ENCODE data around the gene PPP2R5E.

Gene PPP2R5E

DNA sequence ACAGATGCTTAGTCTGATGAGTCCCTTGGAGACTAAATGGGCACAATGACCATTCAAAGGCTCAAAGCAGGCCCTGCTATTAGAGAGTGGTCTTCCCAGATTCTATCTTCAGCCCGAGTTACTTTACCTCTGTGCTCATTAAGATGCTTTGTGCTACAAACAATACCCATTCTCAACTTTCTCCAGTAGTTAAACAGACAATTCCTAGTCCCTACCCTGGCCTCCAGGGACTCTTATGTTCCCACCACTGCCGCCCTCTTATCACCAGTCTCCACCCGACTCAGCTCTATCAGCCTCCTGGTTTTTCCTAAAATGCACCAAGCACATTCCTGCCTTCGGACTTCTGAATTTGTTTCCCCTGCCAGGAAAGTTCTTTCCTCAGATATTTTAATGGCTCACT lies 198.8 kb downstream of the PPP2R5E start:
- Histone ChIP-seq H3K27me3 (replicated peaks; ENCODE audit: control insufficient read depth, insufficient read depth, low read length) (no peaks in the 10 kb centered on the region; the same call in 1 of the 2 replicates), H3K36me3 (ENCODE audit: control insufficient read depth, insufficient read depth, low read length) (no peaks in the 10 kb centered on the region), H3K4me3 (replicated peaks; ENCODE audit: low read depth, low read length) (no peak overlapping the region)
- TF ChIP-seq, protein P1, sequence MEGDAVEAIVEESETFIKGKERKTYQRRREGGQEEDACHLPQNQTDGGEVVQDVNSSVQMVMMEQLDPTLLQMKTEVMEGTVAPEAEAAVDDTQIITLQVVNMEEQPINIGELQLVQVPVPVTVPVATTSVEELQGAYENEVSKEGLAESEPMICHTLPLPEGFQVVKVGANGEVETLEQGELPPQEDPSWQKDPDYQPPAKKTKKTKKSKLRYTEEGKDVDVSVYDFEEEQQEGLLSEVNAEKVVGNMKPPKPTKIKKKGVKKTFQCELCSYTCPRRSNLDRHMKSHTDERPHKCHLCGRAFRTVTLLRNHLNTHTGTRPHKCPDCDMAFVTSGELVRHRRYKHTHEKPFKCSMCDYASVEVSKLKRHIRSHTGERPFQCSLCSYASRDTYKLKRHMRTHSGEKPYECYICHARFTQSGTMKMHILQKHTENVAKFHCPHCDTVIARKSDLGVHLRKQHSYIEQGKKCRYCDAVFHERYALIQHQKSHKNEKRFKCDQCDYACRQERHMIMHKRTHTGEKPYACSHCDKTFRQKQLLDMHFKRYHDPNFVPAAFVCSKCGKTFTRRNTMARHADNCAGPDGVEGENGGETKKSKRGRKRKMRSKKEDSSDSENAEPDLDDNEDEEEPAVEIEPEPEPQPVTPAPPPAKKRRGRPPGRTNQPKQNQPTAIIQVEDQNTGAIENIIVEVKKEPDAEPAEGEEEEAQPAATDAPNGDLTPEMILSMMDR (IDR thresholded peaks at IDR 0.05; ENCODE audit: insufficient read depth, low read length, poor library complexity, severe bottlenecking), result no peak
- DNase-seq (ENCODE audit: extremely low read depth, insufficient read length), result no peak

DNA sequence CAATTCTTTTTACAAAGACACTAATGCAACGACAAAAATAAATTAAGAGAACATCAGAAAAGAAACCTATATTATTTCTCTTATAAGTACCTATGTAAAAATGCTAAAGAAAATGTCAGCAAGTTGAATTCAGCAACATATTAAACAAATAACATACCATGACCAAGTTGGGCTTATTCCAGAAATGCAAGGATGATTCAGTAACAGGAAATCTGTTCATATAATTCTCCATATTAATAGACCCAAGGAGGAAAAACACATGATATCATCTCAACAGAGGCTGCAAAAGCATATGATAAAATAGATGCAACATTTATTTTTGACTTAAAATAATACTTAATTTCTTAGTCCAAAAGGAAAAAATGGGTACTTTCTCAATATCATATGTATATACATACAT lies 199.3 kb downstream of the PPP2R5E start:
- no peaks in the 10 kb centered on the region; the same call in 1 of the 2 replicates for H3K27me3 ChIP-seq (replicated peaks; ENCODE audit: control insufficient read depth, insufficient read depth, low read length)
- TF ChIP-seq, protein P1 (IDR thresholded peaks at IDR 0.05; ENCODE audit: insufficient read depth, low read length, poor library complexity, severe bottlenecking), result no peak
- no peak for DNase-seq (ENCODE audit: extremely low read depth, insufficient read length)
- no peak overlapping the region for H3K4me3 ChIP-seq (replicated peaks; ENCODE audit: low read depth, low read length)
- H3K36me3 ChIP-seq (ENCODE audit: control insufficient read depth, insufficient read depth, low read length), result no peaks in the 10 kb centered on the region

DNA sequence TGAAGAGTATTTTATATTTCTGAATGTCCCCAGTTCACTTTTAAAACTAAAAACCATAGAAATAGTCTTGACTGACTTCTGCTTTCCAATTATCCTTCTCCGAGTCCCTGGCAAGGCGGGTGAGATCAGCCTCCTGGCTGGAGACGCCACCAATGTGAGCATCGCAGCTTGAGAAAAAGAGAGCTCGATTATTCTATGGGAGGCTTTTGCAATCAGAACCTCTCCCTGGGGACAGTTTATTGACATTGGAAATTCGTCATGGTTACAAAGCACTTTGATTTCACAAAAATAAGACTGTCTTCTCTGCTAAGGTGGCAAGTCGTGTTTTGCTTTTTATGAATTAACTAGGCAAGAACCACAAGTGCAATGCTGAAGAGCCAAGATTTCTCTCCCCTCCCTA lies 200.8 kb downstream of the PPP2R5E start:
- H3K27me3 ChIP-seq (replicated peaks; ENCODE audit: control insufficient read depth, insufficient read depth, low read length), result no peaks in the 10 kb centered on the region; the same call in 1 of the 2 replicates
- TF ChIP-seq, protein P1 (IDR thresholded peaks at IDR 0.05; ENCODE audit: insufficient read depth, low read length, poor library complexity, severe bottlenecking), result no peak
- no peak overlapping the region for H3K4me3 ChIP-seq (replicated peaks; ENCODE audit: low read depth, low read length)
- DNase-seq (ENCODE audit: extremely low read depth, insufficient read length), result no peak
- H3K36me3 ChIP-seq (ENCODE audit: control insufficient read depth, insufficient read depth, low read length), result no peaks in the 10 kb centered on the region

DNA sequence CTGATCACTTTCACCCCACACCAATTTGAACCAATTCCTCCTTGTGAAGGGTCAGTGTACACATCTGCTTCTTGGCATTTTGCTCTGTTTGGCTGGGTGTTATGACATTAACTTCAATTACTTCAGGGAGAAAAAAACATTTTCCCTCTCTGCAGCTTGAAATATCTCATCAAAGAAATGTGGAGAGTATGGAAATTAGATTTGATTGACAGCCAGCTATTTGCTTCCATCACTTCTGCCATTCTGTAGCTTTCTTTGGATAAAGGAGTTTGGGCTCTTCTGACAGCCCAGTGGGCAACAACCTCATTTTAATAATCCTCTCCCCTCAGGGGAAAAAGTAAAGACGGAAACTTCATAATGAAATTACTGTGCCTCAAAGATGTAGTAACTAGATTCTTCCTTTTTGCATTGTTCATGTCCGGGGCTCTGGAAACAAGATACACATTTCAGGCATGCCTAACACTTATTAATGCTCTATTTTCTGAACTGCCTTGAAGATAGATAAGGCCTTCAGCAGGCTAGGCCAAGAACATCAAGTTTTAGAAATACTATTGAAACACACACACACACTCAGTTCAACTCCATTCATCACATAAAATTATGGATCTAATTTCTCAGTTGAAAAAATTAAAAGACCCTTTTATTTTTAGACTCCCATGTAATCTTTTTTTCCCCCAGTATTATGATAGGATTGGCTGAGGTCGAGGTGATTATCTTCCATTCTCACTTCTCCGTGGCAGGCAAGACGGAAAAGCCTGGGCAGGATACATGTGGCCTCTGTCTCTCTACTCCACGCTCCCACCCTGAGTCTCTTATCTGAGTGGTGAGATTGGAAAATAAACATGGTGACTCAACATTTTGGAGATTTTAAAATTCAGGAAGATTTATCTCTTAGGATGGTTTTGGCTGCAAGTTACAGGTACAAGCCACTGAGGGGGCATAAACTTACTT lies 214.1 kb downstream of the PPP2R5E start:
- no peaks in the 10 kb centered on the region; the same call in 1 of the 2 replicates for H3K27me3 ChIP-seq (replicated peaks; ENCODE audit: control insufficient read depth, insufficient read depth, low read length)
- DNase-seq (ENCODE audit: extremely low read depth, insufficient read length), result no peak
- H3K4me3 ChIP-seq (replicated peaks; ENCODE audit: low read depth, low read length), result no peak overlapping the region
- H3K36me3 ChIP-seq (ENCODE audit: control insufficient read depth, insufficient read depth, low read length), result no peaks in the 10 kb centered on the region
- TF ChIP-seq, protein P1 (IDR thresholded peaks at IDR 0.05; ENCODE audit: insufficient read depth, low read length, poor library complexity, severe bottlenecking), result no peak

DNA sequence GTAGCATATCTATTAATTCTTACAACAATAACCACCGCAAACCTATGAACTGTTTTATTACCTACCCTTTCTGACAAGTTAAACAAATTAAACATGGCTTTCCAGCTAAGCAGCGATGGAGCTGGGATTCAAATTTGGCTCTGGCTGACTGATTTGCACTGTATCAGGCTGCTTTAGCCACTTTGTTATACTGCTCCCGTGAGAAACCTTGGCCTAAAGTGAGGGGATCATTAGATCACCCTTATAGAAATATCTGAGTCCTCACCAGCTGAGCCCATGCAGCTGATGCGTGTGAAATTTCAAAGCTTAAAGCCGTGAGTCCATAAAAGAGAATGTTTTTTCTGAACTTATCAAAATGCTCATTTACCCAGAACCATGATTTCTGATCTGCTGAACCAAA lies 216.3 kb downstream of the PPP2R5E start:
- DNase-seq (ENCODE audit: extremely low read depth, insufficient read length), result no peak
- TF ChIP-seq, protein P1 (IDR thresholded peaks at IDR 0.05; ENCODE audit: insufficient read depth, low read length, poor library complexity, severe bottlenecking), result no peak
- Histone ChIP-seq H3K4me3 (replicated peaks; ENCODE audit: low read depth, low read length) (no peak overlapping the region), H3K36me3 (ENCODE audit: control insufficient read depth, insufficient read depth, low read length) (no peaks in the 10 kb centered on the region), H3K27me3 (replicated peaks; ENCODE audit: control insufficient read depth, insufficient read depth, low read length) (no peaks in the 10 kb centered on the region; the same call in 1 of the 2 replicates)
